IPS-18a (cell line): ENCODE data around the gene DEPDC5.
A peak's percentile ranks its signal among the peaks of the same experiment; 100 is the strongest.
"Not testable (repeated sequence)": the region's sequence is repeated elsewhere in the genome, so short reads cannot be mapped to it uniquely, and the experiment has no call there.

Experiments
- H3K27ac ChIP-seq: one replicate; pipeline ENCODE4 v1.5.1; 2013; ENCODE audit warnings: low read length
- H3K27me3 ChIP-seq: one replicate; pipeline ENCODE4 v1.6.1; 2013; ENCODE audit warnings: mild to moderate bottlenecking, low read length; ENCODE audit not compliant: control insufficient read depth, insufficient read depth
- H3K36me3 ChIP-seq: one replicate; pipeline ENCODE4 v1.6.1; 2013; ENCODE audit warnings: low read depth, low read length; ENCODE audit not compliant: control insufficient read depth
- H3K4me1 ChIP-seq: one replicate; pipeline ENCODE4 v1.6.1; 2013; ENCODE audit warnings: low read depth, low read length; ENCODE audit not compliant: control insufficient read depth
- H3K4me3 ChIP-seq: one replicate; pipeline ENCODE4 v1.5.1; 2013; ENCODE audit warnings: low read length
- H3K9ac ChIP-seq: one replicate; pipeline ENCODE4 v1.6.1; 2013; ENCODE audit warnings: mild to moderate bottlenecking, low read length, moderate library complexity
- H3K9me3 ChIP-seq: one replicate; pipeline ENCODE4 v1.6.1; 2013; ENCODE audit warnings: low read depth, low read length; ENCODE audit not compliant: control insufficient read depth

Gene DEPDC5

DNA sequence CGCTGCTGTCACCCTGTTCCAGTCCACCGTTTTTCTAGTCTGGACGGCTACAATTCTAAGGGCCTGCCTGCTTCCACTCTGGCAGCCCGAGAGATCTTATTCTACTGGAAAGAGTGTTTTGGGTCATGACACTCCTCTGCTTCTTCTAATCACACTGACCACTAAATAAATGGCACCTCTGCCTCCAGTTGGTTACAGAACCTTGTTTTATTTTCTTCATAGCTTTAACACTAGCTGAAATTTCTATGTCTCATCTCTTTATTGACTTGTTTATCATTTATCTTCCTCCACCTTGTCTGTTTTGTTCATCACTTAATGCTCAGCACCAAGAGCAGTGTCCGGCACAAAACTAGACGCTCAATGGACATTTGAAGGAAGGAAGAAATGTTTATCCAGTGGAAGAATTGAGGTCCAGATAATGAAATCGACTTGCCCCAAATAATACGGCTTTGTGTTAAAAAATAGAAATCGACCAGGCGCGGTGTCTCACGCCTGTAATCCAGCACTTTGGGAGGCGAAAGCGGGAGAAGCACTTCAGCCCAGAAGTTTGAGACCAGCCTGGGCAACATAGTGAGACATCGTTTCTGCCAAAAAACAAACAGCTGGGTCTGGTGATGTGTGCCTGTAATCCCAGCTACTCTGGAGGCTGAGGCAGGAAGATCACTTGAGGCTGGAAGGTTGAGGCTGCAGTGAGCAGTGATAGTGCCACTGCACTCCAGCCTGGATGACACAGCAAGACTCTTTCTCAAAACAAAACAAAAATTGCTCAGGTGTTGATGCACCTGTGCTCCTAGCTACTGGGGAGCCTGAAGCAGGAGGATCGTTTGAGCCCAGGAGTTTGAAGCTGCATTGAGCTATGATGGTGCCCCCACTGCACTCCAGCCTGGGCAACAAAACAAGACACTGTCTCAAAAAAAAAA, 3.2 kb upstream of the DEPDC5 start:
- Histone ChIP-seq H3K9me3 (no peaks in the 10 kb centered on the region), H3K4me3 (peak overlapping the region; percentile 39), H3K27me3 (no peaks in the 10 kb centered on the region), H3K4me1 (peaks cover 40% of the 10 kb centered on the region), H3K9ac (no peak overlapping the region), H3K36me3 (peaks cover 8% of the 10 kb centered on the region), H3K27ac (no peak overlapping the region)

DNA sequence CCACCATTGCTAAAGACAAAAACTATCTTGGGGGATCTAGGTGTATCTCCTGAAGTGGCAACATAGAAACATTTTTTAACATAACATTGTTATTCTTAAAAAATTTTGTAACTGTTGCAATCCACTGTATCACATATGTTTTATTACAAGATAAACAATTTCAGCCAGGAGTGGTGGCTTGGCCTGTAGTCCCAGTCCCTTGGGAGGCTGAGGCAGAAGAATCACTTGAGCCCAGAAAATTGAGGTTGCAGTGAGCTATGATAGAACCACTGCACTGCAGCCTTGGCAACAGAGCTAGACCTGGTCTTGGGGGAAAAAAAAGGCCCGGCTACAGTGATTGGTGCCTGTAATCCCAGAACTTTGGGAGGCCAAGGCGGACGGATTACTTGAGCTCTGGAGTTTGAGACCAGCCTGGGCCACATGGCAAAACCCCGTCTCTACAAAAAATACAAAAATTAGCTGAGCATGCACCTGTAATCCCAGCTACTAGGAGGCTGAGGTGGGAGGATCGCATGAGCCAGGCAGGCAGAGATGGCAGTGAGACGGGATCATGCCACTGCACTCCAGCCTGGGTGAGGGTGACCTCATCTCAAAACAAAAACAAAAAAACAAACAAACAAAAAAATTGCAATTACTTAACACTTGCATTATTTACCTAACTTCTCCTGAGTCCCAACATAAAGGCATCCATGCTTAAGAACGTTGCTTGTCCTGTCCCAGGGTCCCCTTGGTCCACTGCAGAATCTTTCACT, 1.5 kb upstream of the DEPDC5 start:
- H3K4me1 ChIP-seq: peaks cover 39% of the 10 kb centered on the region
- H3K9ac ChIP-seq: peak overlapping the region; percentile 66
- no peaks in the 10 kb centered on the region for H3K9me3 ChIP-seq
- H3K4me3 ChIP-seq: peak overlapping the region; percentile 60
- no peaks in the 10 kb centered on the region for H3K27me3 ChIP-seq
- H3K36me3 ChIP-seq: no peaks in the 10 kb centered on the region
- no peak overlapping the region for H3K27ac ChIP-seq

GRCh38 chr22:31753005-31753633, 700 bp upstream of the DEPDC5 start:
- H3K4me1 ChIP-seq: peaks cover 30% of the 10 kb centered on the region
- peak overlapping the region; percentile 36 for H3K27ac ChIP-seq

GRCh38 chr22:31754813-31755212, 994 bp downstream of the DEPDC5 start:
- peaks cover 22% of the 10 kb centered on the region for H3K4me1 ChIP-seq
- no peak overlapping the region for H3K27ac ChIP-seq
- no peak overlapping the region for H3K9ac ChIP-seq
- H3K27me3 ChIP-seq: no peaks in the 10 kb centered on the region
- H3K4me3 ChIP-seq: peak overlapping the region; percentile 61
- peaks cover 5% of the 10 kb centered on the region for H3K36me3 ChIP-seq
- no peaks in the 10 kb centered on the region for H3K9me3 ChIP-seq

More at GRCh38 chr22:31753005-31753633, 700 bp upstream of the DEPDC5 start:
- H3K36me3 ChIP-seq: no peaks in the 10 kb centered on the region
- peak overlapping the region; percentile 66 for H3K9ac ChIP-seq
- no peaks in the 10 kb centered on the region for H3K9me3 ChIP-seq
- H3K27me3 ChIP-seq: no peaks in the 10 kb centered on the region
- peak overlapping the region; percentile 60 for H3K4me3 ChIP-seq

DNA sequence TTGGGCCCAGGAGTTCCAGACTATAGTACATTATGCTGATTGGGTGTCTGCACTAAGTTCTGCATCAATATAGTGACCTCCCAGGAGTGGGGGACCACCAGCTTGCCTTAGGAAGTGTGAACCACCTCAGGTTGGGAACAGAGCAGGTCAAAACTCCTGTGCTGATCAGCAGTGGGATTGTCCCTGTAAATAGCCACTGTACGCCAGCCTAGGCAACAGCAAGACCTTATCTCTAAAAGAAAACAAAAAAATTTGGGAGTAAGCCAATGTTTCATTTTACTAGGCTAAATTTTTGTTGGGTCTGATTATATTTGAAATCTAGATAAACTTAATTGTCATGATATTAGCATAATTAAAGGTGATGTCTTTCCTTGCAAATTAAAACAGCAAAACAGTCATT, 3.4 kb downstream of the DEPDC5 start:
- no peaks in the 10 kb centered on the region for H3K27me3 ChIP-seq
- peaks cover 16% of the 10 kb centered on the region for H3K4me1 ChIP-seq
- peaks cover 5% of the 10 kb centered on the region for H3K36me3 ChIP-seq
- H3K9me3 ChIP-seq: no peaks in the 10 kb centered on the region
- H3K9ac ChIP-seq: no peak overlapping the region
- H3K4me3 ChIP-seq: no peak overlapping the region
- H3K27ac ChIP-seq: no peak overlapping the region

DNA sequence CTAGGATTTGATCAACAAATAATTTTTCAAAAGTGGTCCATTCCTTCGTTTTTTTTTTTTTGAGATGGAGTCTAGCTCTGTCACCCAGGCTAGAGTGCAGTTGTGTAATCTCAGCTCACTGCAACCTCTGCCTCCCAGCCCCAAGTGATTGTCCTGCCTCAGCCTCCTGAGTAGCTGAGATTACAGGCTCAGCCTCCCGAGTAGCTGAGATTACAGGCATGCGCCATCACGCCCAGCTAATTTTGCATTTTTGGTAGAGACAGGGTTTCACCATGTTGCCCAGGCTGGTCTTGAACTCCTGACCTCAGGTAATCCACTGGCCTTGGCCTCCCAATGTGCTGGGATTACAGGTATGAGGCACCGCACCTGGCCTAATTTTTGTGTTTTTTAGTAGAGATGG, 5.0 kb downstream of the DEPDC5 start:
- H3K4me1 ChIP-seq, H3K4me3 ChIP-seq, H3K36me3 ChIP-seq, H3K9me3 ChIP-seq, H3K9ac ChIP-seq, H3K27ac ChIP-seq, H3K27me3 ChIP-seq: not testable (repeated sequence)

- Histone ChIP-seq H3K4me3 (no peak overlapping the region), H3K36me3 (peaks cover 20% of the 10 kb centered on the region), H3K27me3 (no peaks in the 10 kb centered on the region), H3K9me3 (no peaks in the 10 kb centered on the region), H3K4me1 (no peaks in the 10 kb centered on the region), H3K9ac (no peak overlapping the region), H3K27ac (no peak overlapping the region)
Observed at GRCh38 chr22:31764785-31765184, 11.0 kb downstream of the DEPDC5 start.

- no peak overlapping the region for H3K4me3 ChIP-seq
- H3K36me3 ChIP-seq: peaks cover 25% of the 10 kb centered on the region
- no peaks in the 10 kb centered on the region for H3K4me1 ChIP-seq
- H3K27me3 ChIP-seq: no peaks in the 10 kb centered on the region
- H3K9me3 ChIP-seq: no peaks in the 10 kb centered on the region
- no peak overlapping the region for H3K9ac ChIP-seq
- no peak overlapping the region for H3K27ac ChIP-seq
Observed at GRCh38 chr22:31768422-31769059, 14.7 kb downstream of the DEPDC5 start.

GRCh38 chr22:31773416-31773815, 19.6 kb downstream of the DEPDC5 start:
- H3K9me3 ChIP-seq: no peaks in the 10 kb centered on the region
- no peak overlapping the region for H3K27ac ChIP-seq

DNA sequence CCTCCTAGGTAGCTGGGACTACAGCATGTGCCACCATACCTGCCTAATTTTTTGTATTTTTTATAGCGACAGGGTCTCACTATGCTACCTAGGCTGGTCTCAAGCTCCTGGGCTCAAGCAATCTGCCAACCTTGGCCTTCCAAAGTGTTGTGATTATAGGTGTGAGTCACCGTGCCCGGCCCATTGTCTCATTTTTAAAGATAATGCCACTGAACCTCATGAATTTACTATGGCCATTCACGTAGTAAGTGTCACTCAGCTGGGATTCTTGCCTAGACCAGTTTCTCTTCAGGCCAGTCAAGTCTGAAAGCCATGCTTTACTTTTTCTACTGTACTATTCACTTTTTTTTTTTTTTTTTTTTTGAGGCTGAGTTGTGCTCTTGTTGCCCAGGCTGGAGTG, 22.4 kb downstream of the DEPDC5 start:
- no peak overlapping the region for H3K4me3 ChIP-seq
- no peak overlapping the region for H3K9ac ChIP-seq
- peaks cover 22% of the 10 kb centered on the region for H3K36me3 ChIP-seq
- H3K9me3 ChIP-seq: no peaks in the 10 kb centered on the region
- no peak overlapping the region for H3K27ac ChIP-seq
- H3K4me1 ChIP-seq: no peaks in the 10 kb centered on the region
- H3K27me3 ChIP-seq: no peaks in the 10 kb centered on the region

More at GRCh38 chr22:31773416-31773815, 19.6 kb downstream of the DEPDC5 start:
- Histone ChIP-seq H3K4me3 (no peak overlapping the region), H3K36me3 (peaks cover 16% of the 10 kb centered on the region), H3K4me1 (no peaks in the 10 kb centered on the region), H3K9ac (no peak overlapping the region), H3K27me3 (no peaks in the 10 kb centered on the region)

DNA sequence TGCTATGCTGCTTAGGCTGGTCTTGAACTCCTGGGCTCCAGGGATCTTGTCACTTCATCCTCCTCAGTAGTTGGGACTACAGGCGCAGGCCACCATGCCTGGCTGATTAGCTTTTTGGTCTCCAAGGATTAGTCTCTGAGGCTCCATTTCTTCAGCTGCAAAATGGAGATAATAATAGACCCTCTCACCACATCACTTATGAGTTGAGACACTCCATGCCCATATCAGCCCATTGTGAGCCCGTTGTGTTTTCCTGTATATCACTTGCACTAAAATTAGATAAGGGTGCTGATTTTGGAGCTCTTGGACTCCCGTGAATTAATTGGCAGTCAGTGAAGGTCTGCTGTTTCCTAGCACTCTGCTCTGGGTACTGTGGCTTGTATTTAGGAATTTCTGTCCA, 36.0 kb downstream of the DEPDC5 start:
- H3K27me3 ChIP-seq: no peaks in the 10 kb centered on the region
- no peak overlapping the region for H3K27ac ChIP-seq
- H3K36me3 ChIP-seq: peaks cover 10% of the 10 kb centered on the region
- no peaks in the 10 kb centered on the region for H3K9me3 ChIP-seq
- H3K9ac ChIP-seq: no peak overlapping the region
- H3K4me3 ChIP-seq: no peak overlapping the region
- H3K4me1 ChIP-seq: no peaks in the 10 kb centered on the region
